Muscle of back (tissue), 13 donors: ENCODE measurements around the gene TUBB2B. TPM values are rescaled to one million over a fixed set of nuclear protein-coding genes. Genes with fewer than 3 reads are reported as not detected.

Experiments
- DNase-seq, 3 donors: peaks; one replicate each; pipeline versions ENCODE4 v3.0.0 to v3.0.0-alpha.2; 2013
- long read RNA-seq, 9 donors: transcript quantifications; one replicate each; lab custom pipeline, GENCODE V29; 2026
- polyA plus RNA-seq, 10 donors: library from polyadenylated mRNA; unstranded; fragments of 120-200 nt; gene quantifications; one replicate each; pipeline ENCODE4 v1.2.1, GENCODE V29; 2013; ENCODE audit not compliant: insufficient read length in 10 of 10

The TUBB2B gene
- 10 to 100 TPM; 44.3 to 81.0 (median 60.3) TPM for polyA plus RNA-seq
- long read RNA-seq, donor 1, transcript TUBB2B-201 (4 exons, 2,020 nt): major isoform, 31 of 31 reads
- long read RNA-seq, donor 1, partial matches to known transcripts: 0 of 31 reads
- long read RNA-seq, donor 1, other reads (novel, unspliced or antisense): 0 of 31 reads
- long read RNA-seq, donor 2, transcript TUBB2B-201 (4 exons, 2,020 nt): major isoform, 22 of 22 reads
- long read RNA-seq, donor 2, partial matches to known transcripts: 0 of 22 reads
- long read RNA-seq, donor 2, other reads (novel, unspliced or antisense): 0 of 22 reads
- long read RNA-seq, donor 3, partial matches to known transcripts: 0 of 1 reads
- long read RNA-seq, donor 3, other reads (novel, unspliced or antisense): 0 of 1 reads
- long read RNA-seq, donor 4, transcript TUBB2B-201 (4 exons, 2,020 nt): major isoform, 21 of 21 reads
- long read RNA-seq, donor 4, partial matches to known transcripts: 0 of 21 reads
- long read RNA-seq, donor 4, other reads (novel, unspliced or antisense): 0 of 21 reads
- long read RNA-seq, donor 5, transcript TUBB2B-201 (4 exons, 2,020 nt): major isoform, 39 of 39 reads
- long read RNA-seq, donor 5, partial matches to known transcripts: 0 of 39 reads
- long read RNA-seq, donor 5, other reads (novel, unspliced or antisense): 0 of 39 reads
- long read RNA-seq, donor 6, transcript TUBB2B-201 (4 exons, 2,020 nt): major isoform, 49 of 49 reads
- long read RNA-seq, donor 6, partial matches to known transcripts: 0 of 49 reads
- long read RNA-seq, donor 6, other reads (novel, unspliced or antisense): 0 of 49 reads
- long read RNA-seq, donor 7, transcript TUBB2B-201 (4 exons, 2,020 nt): major isoform, 18 of 18 reads
- long read RNA-seq, donor 7, partial matches to known transcripts: 0 of 18 reads
- long read RNA-seq, donor 7, other reads (novel, unspliced or antisense): 0 of 18 reads
- long read RNA-seq, donor 8, transcript TUBB2B-201 (4 exons, 2,020 nt): major isoform, 15 of 15 reads
- long read RNA-seq, donor 8, partial matches to known transcripts: 0 of 15 reads
- long read RNA-seq, donor 8, other reads (novel, unspliced or antisense): 0 of 15 reads
- long read RNA-seq, donor 9, transcript TUBB2B-201 (4 exons, 2,020 nt): major isoform, 9 of 9 reads
- long read RNA-seq, donor 9, partial matches to known transcripts: 0 of 9 reads
- long read RNA-seq, donor 9, other reads (novel, unspliced or antisense): 0 of 9 reads

GRCh38 chr6:3227363-3228045, at the start of gene TUBB2B:
TSS of gene TUBB2B (minus strand) at chr6:3227653. CDS start at chr6:3227543, 110 bp downstream.
- peak; percentile 68 to 90 (median 86) for DNase-seq

GRCh38 chr6:3277251-3277650, 49.8 kb upstream of the TUBB2B start:
- DNase-seq: no peak

- DNase-seq: no peak
These were observed 49.0 kb upstream of the TUBB2B start for GRCh38 chr6:3276174-3277167.

GRCh38 chr6:3273707-3274521, 46.5 kb upstream of the TUBB2B start:
- no peak for DNase-seq

GRCh38 chr6:3272911-3273547, 45.6 kb upstream of the TUBB2B start:
- no peak for DNase-seq

GRCh38 chr6:3271756-3272155, 44.3 kb upstream of the TUBB2B start:
- no peak for DNase-seq

- no peak for DNase-seq
These were observed 42.8 kb upstream of the TUBB2B start for GRCh38 chr6:3270258-3270657.

- no peak for DNase-seq
These were observed 42.0 kb upstream of the TUBB2B start for GRCh38 chr6:3269281-3269975.

- no peak for DNase-seq
These were observed 41.2 kb upstream of the TUBB2B start for GRCh38 chr6:3268680-3269079.

- no peak for DNase-seq
These were observed 39.7 kb upstream of the TUBB2B start for GRCh38 chr6:3267162-3267561.

GRCh38 chr6:3266170-3266569, 38.7 kb upstream of the TUBB2B start:
- DNase-seq: no peak

GRCh38 chr6:3265671-3266070, 38.2 kb upstream of the TUBB2B start:
- no peak for DNase-seq

- no peak for DNase-seq
These were observed 36.9 kb upstream of the TUBB2B start for GRCh38 chr6:3264356-3264755.

GRCh38 chr6:3263096-3263495, 35.6 kb upstream of the TUBB2B start:
- DNase-seq: no peak

- DNase-seq: no peak
These were observed 34.5 kb upstream of the TUBB2B start for GRCh38 chr6:3261921-3262320.

GRCh38 chr6:3261518-3261820, 34.0 kb upstream of the TUBB2B start:
- DNase-seq: no peak

- DNase-seq: no peak
These were observed 33.5 kb upstream of the TUBB2B start for GRCh38 chr6:3260772-3261517.

- no peak for DNase-seq
These were observed 32.8 kb upstream of the TUBB2B start for GRCh38 chr6:3260296-3260695.
